HG03432 (cell line): ENCODE measurements around the gene PIP5KL1.

Experiments
- ATAC-seq: cut with Tn5 transposase; IDR thresholded peaks from one replicate; pipeline ENCODE4 v1.9.1; 2021; ENCODE audit warnings: mild to moderate bottlenecking, moderate library complexity; ENCODE audit not compliant: unreplicated experiment

The PIP5KL1 gene

DNA sequence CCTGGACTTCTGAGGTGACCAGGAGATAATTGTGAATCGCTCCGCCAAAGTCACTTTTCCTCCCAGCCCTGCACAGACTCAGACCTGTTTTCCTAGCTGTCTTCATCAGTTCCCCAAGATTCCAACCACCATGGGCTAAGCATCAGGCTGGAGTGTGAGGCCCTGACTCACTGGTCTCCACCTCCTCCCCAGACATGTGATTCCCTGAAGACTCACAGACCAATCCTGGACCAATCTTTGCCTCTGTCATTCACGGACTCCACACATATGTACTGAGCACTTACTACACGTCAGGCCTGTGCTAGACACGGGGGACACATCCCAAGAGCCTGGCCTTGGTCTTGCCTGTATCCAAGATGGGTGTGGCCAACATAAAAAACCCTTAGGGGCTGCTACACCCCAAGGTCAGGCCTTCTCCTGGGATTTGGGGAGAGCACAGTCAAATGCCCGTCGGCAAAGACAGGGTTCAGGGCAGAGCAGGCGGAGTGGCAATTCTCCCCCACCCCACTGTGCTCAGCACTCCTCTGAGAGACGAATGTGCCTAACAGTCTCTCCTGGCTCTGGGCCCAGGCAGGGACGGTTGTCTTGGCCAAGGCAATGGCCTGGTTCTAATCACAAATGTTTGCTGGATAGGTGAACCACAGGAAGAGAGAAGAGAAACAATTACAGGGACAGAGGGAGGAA is 38.3 kb upstream of the PIP5KL1 start:
- ATAC-seq, result no peak

DNA sequence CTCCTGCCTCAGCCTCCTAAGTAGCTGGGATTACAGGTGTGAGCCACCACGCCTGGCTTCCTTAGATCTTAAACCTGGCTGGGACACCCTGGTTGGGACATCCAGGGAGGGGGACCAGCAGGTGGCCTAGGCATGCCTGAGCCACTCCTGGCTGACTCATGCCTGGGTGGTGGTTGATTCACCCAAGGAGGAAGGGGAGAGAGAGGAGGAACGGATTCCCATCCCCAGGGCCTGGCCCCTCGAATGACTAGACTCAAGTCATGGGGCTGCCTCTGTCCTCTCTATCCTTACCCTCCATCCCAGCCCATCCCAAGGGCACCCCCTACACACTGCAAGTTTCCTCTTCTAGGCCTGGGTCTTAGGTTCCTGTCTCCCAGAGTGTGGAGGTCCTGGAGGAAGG is 37.5 kb upstream of the PIP5KL1 start:
- ATAC-seq, result no peak

DNA sequence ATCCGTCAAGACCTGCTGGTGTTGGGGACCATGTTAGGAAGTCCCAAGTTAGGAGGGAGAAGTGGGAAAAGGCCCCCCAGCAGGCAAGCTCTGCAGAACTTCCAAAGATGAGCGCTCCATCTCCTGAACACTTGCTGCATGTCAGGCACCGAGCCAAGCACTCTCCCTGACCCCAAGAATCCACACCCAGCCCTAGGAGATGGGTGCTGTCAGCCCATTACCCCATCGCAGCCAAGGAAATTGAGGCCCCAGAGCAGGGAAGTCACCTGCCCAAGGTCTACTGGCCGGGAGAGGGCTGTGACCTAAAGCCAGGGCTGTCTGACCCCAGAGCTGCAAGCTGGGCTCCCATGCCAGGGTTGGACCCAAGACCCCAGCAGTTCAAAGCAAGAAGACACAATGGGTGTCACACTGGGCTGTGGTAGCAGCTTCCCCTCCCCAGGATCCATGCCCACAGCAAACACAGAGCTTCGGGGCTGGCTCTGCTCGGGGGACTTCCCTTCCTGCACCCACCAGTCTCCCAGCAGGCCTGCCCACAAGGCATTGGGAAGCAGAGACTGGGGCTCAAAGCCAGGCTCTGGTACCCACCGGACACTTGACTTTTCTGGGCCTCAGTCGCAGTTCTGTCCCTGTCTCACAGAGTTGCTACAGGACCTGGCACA is 36.7 kb upstream of the PIP5KL1 start:
- no peak for ATAC-seq

DNA sequence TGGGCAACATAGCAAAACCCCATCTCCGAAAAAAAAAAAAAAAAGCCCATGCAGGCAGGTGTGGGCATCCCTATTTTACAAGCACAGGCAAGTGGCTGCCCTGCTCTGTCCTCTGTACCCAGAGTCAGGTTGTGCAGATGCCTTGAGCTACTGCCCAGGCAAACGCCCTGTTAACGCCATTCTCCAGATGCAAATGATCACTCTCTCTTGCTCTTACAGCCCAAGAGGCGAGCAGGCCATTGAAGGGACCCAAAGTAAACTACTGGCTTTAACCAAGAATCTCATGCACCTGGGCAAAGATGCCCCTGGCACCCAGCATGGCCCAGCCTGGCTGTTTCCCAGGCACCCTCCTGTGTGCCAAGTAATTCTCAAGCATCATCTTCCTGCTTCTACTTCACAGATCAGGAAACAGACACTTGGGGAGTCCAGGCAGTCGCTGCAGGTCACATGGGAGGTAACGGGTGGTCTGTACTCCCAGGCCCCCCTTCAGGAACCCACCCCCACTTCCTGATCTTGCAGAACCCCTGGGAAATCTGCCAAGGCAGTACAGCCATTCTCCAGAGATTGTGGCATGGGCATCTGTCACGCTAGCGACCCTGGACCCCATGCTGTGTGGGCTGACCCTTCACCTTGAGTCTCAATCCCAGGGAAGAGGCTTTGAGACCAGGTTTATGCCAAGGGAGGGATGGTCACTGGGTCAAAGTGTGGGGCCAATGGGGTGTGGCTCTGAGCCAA is 36.0 kb upstream of the PIP5KL1 start:
- no peak for ATAC-seq

DNA sequence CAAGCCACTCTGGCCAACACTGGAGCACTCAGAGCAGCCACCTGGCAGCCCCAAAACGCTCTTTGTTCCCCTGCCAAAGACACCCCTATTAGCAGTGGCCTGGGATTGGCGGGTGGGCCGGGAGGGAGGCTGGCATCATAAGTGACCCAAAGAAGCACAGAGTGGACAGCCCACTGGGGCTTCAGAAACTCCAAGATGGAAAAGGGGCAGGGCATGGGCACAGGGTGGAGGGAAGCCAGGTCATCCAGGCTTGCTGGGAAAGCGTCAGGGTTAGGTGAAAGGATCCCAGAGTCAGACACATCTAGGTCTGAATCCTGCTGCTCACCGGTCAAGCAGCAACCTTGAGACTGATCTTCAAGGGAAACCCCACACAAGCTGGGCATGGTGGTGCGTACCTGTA is 35.4 kb upstream of the PIP5KL1 start:
- no peak for ATAC-seq

DNA sequence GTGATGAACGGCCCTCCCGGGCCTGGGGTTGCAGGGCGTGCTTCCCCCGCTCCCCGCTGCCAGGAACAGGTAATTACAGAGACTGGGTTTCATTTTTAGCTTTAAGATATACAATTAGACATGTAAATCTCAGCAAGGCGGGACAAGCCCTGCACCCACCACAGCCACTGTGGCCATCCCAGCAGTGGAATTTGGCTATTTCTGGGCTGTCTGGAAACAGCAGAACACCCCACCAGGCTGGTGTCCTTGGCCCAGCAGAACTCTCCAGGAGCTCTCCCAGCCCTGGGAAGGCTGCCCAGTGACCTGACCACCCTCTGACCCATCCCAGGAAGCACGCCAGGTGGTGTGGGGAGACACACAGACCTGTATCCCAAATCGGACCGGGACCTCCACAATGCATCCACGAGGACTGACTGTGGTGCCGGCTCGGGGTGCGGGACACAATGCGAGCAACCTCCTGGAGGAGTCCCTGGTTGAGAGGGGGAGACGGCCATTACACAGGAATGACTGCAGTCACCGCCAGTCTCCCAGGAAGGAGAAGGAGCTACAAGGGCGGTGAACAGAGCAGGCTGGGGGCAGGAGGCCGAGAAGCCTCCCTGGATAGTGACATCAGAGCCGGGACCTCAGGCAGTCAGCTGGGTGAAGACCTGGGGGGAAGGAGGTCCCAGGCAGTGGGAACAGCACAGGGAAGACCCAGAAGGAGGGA is 32.9 kb upstream of the PIP5KL1 start:
- no peak for ATAC-seq

DNA sequence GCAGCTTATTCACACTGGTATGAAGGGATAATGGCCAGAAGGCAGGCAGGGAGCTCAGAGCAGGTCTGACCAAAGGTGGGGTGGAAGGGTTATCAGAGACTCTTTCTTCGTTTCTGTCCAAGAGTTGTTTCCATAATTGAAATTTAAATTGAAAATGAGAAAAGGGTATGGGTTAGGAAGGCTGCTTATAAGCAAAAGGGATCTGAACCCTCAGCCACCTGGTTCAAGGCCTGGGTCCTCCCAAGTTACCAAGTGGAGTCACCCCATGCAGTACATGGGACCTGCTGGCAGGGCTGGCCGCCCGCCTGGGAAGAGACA is 32.4 kb upstream of the PIP5KL1 start:
- ATAC-seq, result no peak

DNA sequence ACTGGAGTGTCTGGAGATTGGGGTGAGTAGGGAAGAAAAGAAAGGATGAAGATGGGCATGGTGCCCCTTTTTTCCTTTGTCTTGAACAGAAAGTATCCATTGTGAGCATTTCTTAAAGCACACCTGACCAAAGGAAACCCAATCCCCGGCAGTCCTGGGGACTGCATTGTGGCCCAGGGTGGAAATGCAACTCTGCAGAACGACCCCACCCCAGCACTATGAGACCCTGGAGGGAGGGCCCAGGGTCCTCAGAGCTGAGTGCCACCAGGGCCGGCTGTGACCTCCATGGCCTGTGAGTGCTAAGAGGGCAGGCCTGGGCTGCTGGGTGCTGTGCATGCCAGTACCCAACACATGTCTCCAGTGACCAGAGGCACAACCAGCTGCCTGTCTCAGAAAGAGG is 31.7 kb upstream of the PIP5KL1 start:
- ATAC-seq, result no peak

DNA sequence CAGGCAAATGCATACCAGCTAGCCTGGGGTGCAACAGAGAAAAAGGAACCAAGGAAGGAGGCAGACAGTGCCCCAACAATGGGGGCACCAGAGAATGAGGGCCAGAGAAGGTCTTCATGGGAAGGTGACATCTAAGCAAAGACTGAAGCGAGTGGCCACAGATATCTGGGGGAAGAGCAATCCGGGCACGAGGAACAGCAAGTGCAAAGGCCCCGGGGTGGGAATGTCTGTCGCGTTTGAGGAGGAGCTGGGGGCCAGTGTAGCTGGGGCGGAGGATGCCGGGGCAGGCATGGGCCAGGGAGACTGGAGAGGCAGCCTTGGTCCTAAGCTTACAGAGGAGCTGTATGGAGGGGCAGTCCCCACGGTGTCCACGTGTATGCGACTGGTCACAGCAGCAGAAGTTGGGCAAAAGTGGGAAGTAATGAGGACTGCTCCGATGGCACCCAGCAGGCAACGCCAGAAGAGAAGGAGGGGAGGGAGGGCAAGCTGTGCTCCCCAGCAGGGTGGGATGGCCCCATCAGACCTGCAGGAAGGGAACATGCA is 31.1 kb upstream of the PIP5KL1 start:
- ATAC-seq, result no peak

DNA sequence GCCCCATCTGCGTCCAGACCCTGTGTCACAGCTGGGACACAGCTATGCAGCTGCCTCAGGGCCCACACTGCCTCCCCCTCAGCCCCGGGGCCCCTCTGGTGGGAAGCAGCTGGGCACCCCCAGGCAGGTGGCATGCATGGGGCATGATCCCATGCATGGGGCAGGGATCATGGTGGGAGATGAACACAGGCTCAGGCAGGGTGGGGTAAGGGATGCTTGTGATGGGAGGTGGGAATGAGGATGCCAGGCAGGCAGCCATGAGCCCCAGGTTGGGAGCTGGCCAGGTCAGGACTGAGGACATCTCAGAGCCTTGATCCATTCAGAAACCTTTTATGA is 30.5 kb upstream of the PIP5KL1 start:
- ATAC-seq, result no peak

DNA sequence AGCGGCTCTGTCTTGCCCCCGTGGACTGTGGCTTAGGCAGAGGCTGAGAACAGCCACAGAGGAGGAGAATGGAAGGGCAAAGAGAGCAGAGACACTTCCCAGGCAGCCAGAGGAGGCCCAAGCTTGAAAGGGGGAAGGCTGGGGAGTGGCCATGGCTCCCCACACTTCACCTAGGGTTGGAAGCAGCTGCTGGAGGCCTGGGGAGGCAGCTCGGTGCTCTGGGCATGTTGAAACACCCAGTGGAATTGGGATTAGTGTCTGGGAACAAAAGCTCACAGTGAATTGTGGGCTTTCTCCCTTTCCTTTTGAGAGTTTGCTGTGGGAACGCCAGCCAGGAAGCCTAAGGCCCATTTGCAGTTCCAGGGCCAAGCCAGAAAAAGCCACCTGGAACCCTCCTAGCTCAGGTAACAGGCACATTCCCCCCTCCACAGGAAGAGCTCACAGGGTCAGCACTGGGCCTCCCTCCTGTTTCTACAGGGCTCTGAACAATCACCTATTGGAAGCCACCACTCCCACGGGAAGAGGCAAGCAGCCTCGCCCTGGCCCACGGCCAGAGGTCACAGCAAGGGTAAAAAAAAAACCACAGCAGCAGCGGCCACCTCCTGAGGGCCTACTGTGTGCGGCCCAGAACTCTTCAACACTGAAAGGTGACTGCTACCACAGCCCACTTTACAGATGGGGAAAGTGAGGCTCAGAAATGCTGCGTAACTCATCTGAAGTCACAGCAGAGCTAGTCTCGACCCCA is 30.0 kb upstream of the PIP5KL1 start:
- ATAC-seq, result no peak

DNA sequence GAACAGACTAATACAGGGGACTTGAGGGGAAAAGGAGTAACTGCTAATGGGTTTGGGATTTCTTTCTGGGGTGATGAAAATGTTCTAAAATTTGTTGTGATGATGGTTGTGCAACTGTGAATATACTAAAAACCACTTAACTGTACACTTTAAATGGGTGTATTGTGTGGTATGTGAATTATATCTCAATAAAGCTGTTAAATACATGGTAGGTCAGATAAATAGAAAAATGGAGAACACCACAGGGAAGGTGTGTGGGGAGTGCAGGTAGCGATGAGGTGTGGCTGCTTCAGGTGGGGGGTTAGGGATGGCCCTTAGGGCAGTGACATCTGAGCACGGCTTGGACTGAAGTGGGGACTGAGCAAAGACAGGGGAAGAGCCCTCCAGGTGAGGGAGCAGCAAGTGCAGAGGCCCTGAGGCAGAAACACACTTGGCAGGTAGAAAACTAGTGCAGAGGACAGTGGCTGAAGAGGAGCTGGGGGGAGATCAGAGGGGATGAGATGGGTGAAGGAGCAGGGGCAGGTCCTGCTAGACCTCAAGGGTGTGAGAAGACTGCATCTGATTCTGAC is 29.3 kb upstream of the PIP5KL1 start:
- no peak for ATAC-seq

DNA sequence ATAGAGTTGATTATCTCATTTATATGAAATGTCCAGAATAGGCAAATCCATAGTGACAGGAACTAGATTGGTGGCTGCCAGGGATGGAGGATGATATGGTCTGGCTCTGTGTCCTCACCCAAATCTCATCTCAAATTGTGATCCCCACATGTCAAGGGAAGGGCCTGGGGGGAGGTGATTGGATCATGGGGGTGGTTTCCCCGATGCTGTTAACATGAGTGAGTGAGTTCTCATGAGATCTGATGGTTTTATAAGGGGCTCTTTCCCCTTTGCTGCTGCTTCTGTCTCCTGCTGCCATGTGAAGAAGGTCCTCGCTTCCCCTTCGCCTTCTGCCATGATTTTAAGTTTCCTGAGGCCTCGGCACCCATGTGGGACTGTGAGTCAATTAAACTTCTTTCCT is 28.8 kb upstream of the PIP5KL1 start:
- ATAC-seq, result no peak

DNA sequence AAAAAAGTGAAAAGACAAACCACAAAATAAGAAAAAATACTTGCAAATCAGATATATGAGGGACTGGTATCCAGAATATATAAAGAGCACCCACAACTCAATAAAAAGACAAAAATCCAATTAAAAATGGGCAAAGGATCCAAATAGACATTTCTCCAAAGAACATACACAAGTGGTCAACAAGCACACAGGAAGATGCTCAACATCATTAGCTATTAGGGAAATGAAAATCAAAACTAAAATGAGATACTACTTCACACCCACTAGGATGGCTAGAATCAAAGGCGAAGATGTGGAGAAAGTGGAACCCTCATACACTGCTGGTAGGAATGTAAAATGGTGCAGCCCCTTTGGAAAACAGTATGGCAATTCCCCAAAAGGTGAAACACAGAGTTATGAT is 28.2 kb upstream of the PIP5KL1 start:
- ATAC-seq, result no peak

DNA sequence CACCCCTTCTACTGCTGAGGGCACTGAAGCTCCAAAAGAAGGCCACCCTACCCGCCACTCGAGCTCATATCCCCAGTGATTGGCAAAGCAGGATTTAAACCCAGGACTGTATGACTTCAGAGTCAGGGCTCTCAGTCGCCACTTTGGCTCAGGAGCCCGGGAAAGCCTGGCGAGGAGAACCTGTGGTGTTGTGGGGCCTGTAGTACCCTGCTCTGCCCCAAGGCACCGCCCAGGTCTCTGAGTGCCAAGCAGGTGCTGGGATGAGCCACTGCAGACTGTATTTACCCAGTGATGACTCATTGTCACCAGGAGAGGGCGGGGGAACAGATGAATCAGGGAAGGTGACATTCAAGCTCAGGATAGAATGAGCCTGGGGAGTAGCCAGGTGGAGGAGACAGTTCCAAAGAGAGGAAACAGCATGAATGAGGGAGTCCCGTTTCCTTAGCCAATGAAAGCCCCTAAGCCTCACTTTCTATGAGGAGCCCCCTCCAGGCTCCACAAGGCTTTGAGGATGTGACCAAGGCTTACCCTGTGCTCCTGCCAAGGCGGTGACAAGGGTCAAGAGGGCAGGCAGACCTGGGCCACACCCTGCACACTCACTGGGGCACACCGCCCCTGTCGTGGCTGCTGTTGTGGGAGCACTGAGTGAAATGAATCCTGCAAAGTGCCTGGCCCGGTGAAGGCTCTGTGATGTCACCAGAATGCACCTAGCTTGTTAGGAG is 24.9 kb upstream of the PIP5KL1 start:
- ATAC-seq, result peak; percentile 68

DNA sequence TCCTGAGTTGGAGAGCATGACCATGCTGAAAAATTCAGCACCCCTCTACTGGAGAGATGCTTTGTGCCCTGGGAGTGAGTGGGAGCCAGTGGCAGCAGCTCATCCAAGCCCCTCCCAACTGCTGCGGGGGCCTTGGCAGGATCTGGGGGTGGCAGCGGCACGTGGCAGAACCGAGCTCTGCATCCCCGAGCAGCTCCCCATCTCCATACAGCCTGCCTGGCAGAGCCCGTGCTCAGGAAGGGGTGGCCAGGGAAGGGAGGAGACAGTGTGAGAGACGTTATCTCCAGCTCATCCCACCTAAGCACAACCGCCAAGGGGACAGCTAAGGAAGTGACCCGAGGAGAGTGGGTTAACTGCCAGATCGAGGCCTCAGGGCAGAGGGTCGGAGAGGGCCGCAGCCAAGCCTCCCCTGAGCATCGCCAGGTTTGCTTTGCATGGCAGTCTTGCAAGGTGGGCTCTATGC is 24.3 kb upstream of the PIP5KL1 start:
- no peak for ATAC-seq

DNA sequence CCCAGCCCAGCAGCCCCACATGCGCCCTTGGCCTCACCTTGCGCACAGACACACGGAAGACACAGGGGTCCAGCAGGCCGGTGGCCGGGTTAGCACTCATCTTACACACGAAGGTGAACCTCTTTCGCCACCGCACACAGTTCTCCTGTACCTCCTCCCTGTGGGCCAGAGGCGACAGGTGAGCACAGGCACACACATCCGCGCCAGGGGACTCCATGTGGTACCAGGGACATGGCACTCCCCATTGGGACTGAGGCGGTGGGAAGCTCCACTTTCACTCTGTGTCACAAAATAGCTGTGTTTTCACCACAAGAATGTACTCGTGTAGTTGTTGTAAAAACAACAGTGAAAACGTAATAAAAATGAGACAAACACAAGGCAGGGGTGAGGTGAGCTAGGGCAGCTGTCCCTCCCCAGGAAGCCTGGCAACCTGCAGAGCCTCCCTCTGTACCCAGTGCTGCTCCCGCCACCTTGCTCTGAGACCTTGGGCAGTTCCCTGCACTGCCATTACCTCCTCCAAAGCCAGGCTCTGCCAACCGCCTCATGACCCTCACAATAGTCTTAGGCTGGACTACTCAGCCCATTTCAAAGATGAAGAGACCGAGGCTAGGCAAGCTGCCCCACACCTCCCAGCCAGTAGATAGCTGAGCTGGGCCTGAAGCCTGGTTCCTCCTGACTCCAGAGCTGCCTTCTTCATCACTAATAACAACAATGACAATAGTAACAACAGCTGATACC is 23.4 kb upstream of the PIP5KL1 start:
- ATAC-seq, result no peak

DNA sequence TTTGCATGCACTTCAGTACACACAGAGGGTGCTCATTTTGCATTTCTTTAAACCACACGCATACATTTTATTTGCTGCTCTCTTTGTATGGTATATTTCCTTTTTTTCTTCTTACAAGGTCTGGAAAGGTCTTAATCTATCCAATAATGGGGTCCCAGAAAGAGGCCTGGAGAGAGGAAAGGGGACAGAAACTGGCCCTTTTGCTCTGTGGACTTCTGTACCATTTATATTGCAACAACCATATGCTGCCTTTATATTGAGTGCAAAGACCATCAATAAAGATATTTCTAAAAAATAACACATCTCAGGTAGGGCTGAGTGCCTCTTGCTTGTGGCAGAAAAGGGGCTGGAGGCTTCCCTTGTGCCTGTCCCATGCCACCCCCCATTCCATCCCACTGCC is 22.6 kb upstream of the PIP5KL1 start:
- no peak for ATAC-seq
